Mucosa of descending colon (tissue), 3 donors: Measurements from ENCODE around the gene CHST13. TPM values are rescaled to one million over a fixed set of nuclear protein-coding genes. Genes with fewer than 3 reads are reported as not detected.

ENCODE experiments used
- ATAC-seq: fragments of 200-7000 bp; cut with Tn5 transposase; one replicate; pipeline ENCODE4 v1.9.1; 2020; ENCODE audit warnings: mild to moderate bottlenecking, moderate library complexity
- DNase-seq, 3 donors: peaks; one replicate each; pipeline ENCODE4 v3.0.0-alpha.2; 2020
- H3K36me3 ChIP-seq: fragments of 200-600 bp; one replicate; pipeline ENCODE4 v1.8.0; 2021; ENCODE audit warnings: low read depth, mild to moderate bottlenecking
- H3K4me1 ChIP-seq: fragments of 200-600 bp; one replicate; pipeline ENCODE4 v1.8.0; 2021; ENCODE audit warnings: low read depth, mild to moderate bottlenecking
- H3K4me3 ChIP-seq: fragments of 200-600 bp; one replicate; pipeline ENCODE4 v1.8.0; 2021; ENCODE audit warnings: mild to moderate bottlenecking
- H3K9me3 ChIP-seq: fragments of 200-600 bp; one replicate; pipeline ENCODE4 v1.8.0; 2021; ENCODE audit warnings: mild to moderate bottlenecking
- intact Hi-C, 2 donors: fragments of 100-400 bp; cut with DNase I in 1 of 2; cut with micrococcal nuclease in 1 of 2; formaldehyde crosslinking; loops; one replicate each; pipeline versions ENCODE4 v1.11.0 to v1.11.1; 2022; cut with DNase I, micrococcal nuclease
- total RNA-seq, 3 donors: library from RNA; stranded (reverse); fragmentation: NEBNext Ultra II Directional in 2 of 3; extraction: Animal tissue kit (Norgen Biotek cat#: 25700) in 2 of 3; gene quantifications; one replicate each; pipeline versions ENCODE4 v1.2.1 to v1.2.4, GENCODE V29; 2021 to 2023
- TF ChIP-seq, protein P1 (sequence below): fragments of 200-600 bp; IDR thresholded peaks from one replicate; pipeline ENCODE4 v1.8.0; 2022; ENCODE audit warnings: antibody characterized with exemption, mild to moderate bottlenecking
- donor health status: DM: no; HTN: no; CAD: no; lungs with moderate emphysema.
- donor health status: DM: no; HTN: no; CAD: no.
- donor health status: DM: no; HTN: yes; CAD: no.

CHST13 gene
- total RNA-seq, 3 donors from 2014 or later: 0.27 to 5.7 (median 0.98) TPM

DNA sequence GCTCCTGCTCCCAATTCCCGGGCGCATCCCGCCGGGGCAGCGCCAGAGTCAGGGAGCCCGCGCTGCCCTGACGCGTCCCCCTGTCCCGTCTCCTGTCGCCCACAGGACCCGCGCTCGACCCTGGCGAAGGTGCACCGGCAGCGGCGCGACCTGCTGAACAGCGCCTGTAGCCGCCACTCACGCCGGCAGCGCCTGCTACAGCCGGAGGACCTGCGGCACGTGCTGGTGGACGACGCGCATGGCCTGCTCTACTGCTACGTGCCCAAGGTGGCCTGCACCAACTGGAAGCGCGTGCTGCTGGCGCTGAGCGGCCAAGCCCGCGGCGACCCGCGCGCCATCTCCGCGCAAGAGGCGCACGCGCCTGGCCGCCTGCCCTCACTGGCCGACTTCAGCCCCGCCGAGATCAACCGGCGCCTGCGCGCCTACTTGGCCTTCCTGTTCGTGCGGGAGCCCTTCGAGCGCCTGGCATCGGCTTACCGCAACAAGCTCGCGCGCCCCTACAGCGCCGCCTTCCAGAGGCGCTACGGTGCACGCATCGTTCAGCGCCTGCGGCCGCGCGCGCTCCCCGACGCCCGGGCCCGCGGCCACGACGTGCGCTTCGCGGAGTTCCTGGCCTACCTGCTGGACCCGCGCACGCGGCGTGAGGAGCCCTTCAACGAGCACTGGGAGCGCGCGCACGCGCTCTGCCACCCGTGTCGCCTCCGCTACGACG is 17.8 kb downstream of the CHST13 start:
- H3K4me3 ChIP-seq: no peak overlapping the region

DNA sequence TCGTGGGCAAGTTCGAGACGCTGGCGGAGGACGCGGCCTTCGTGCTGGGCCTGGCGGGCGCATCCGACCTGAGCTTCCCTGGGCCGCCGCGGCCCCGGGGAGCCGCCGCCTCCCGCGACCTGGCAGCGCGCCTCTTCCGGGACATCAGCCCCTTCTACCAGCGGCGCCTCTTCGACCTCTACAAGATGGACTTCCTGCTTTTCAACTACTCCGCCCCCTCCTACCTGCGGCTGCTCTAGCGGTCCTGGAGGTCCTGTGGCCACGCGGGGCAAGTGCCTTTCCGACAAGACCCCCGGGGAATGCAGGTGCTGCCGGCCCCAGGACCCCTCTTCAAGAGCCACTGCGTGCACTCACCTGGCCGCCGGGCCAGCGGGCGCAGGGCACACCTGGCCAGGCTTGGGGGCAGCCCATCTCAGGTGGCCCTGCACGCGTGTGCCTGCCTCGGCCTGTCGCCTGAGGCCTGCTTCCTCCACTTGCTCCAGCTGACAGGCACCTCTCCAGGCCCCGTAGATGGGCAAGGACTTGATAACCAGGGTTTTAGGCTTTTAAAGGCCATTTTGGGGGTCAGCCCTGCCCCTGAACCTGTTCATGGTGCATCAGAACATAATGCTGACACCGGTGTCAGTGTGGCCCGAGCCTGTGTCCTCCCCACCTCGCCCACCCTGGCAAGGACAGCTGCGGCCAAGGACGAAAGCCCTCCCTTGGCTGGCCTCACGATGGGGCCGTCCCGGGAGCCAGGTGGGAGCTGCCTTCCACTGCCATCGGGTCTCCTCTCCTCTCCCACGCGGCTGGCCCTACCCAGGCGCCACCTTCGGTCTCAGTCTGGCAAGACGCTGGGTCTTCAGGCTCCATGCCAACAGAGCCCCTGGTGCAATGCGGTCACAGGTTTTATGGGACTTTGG is 18.6 kb downstream of the CHST13 start:
- intact Hi-C loops: no loop called here
- no peaks in the 10 kb centered on the region for H3K9me3 ChIP-seq
- no peak overlapping the region for H3K4me3 ChIP-seq
- TF ChIP-seq, protein P1, sequence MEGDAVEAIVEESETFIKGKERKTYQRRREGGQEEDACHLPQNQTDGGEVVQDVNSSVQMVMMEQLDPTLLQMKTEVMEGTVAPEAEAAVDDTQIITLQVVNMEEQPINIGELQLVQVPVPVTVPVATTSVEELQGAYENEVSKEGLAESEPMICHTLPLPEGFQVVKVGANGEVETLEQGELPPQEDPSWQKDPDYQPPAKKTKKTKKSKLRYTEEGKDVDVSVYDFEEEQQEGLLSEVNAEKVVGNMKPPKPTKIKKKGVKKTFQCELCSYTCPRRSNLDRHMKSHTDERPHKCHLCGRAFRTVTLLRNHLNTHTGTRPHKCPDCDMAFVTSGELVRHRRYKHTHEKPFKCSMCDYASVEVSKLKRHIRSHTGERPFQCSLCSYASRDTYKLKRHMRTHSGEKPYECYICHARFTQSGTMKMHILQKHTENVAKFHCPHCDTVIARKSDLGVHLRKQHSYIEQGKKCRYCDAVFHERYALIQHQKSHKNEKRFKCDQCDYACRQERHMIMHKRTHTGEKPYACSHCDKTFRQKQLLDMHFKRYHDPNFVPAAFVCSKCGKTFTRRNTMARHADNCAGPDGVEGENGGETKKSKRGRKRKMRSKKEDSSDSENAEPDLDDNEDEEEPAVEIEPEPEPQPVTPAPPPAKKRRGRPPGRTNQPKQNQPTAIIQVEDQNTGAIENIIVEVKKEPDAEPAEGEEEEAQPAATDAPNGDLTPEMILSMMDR: no peak
- no peaks in the 10 kb centered on the region for H3K36me3 ChIP-seq
- H3K4me1 ChIP-seq: no peaks in the 10 kb centered on the region
- no peak for ATAC-seq
- DNase-seq: no peak

More for the DNA sequence above, 17.8 kb downstream of the CHST13 start:
- peak in 1 of 3 donors; percentile 40 for DNase-seq
- Histone ChIP-seq H3K4me1 (no peaks in the 10 kb centered on the region), H3K36me3 (no peaks in the 10 kb centered on the region), H3K9me3 (no peaks in the 10 kb centered on the region)
- ATAC-seq: no peak
- intact Hi-C loops: no loop called here
- TF ChIP-seq, protein P1: no peak

DNA sequence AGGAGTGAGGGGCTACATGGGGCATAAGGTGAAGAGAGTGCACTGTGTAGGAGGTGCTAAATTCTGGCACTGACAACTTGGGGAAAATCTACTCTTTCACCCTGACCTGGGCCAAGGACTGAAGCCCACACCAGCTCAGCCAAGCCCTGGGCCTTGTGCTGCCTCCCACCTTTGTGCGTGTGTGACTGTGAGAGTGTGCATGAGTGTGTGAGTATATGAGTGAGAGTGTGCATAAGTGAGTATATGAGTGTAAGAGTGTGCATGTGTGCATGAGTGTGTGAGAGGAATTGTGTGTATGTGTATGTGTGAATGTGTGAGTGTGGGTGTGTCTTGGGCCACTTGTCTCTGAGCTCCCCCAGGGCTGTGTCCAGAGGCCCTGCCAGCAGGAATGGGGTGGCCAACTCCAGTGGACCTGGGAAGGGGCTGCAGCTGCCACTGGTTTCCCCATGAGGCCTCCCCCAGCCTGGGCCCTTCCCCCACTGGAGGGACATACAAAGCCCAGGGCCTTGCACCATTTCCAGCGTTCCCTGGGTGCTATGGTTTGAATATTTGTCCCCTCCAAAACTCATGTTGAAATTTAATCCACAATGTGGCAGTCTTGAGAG is 19.6 kb downstream of the CHST13 start:
- H3K36me3 ChIP-seq: no peaks in the 10 kb centered on the region
- ATAC-seq (no peak), DNase-seq (no peak)
- H3K4me1 ChIP-seq: no peaks in the 10 kb centered on the region
- intact Hi-C loops: no loop called here
- no peaks in the 10 kb centered on the region for H3K9me3 ChIP-seq
- no peak overlapping the region for H3K4me3 ChIP-seq
- TF ChIP-seq, protein P1: no peak

DNA sequence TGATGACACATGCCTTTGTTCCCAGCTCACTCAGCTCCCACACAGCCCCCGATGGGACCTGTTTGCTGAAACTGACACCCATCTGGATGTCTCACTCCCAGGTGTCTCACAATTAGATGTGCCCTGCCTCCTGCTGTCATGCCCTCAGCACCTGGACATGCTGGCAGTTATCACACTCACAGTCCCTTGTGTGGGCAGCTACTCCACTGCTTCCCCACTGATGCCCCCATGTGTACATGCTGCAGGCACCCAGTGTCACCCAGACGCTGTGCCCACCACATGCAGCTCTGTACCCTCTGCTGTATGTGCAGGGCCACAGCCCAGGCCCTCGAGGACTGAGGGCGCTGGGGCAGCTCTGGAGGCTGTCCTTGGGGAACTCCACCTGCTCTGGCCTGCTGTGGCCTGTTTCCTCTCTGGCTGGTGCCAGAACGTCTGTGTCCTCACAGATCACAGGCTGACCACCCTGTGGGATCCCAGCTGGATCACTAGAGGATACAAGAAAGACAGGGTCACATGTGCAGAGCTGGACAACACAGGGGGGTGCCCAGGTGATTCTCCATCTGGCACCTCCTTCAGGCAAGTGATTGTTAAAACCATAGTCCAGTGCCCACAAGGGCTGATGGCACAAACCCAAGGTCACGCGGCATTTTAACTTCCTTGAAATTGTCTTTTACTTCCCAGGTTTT is 20.8 kb downstream of the CHST13 start:
- ATAC-seq: no peak
- intact Hi-C loops: no loop called here
- no peaks in the 10 kb centered on the region for H3K9me3 ChIP-seq
- H3K36me3 ChIP-seq: no peaks in the 10 kb centered on the region
- H3K4me3 ChIP-seq: no peak overlapping the region
- TF ChIP-seq, protein P1: no peak
- no peaks in the 10 kb centered on the region for H3K4me1 ChIP-seq
- peak in 1 of 3 donors; percentile 27 for DNase-seq

DNA sequence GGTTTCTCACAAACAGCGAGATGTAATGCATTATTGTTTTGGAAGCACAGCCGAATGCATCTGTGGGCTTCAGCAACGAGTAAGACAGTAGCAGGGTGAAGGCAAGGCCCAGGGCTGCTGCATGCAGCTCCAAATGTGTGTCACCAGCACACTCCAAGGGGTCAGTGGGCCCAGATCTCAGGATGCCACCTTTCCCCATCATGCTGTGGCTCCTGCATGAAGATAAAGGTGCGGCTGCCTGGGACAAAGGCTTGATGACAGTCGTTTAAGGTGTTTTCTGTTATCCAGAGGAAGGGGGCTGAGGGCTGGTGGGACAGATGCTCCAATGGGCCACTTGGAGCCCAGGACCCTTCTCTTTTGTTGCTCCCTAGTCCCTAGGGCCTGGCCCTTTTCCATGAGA is 21.6 kb downstream of the CHST13 start:
- H3K4me1 ChIP-seq: no peaks in the 10 kb centered on the region
- H3K4me3 ChIP-seq: no peak overlapping the region
- no peaks in the 10 kb centered on the region for H3K36me3 ChIP-seq
- intact Hi-C loops: no loop called here
- ATAC-seq (no peak), DNase-seq (no peak)
- H3K9me3 ChIP-seq: no peaks in the 10 kb centered on the region
- TF ChIP-seq, protein P1: no peak
